ENCODE data around the gene CES5A. TPM values are rescaled to one million over a fixed set of nuclear protein-coding genes. Genes with fewer than 3 reads are reported as not detected.

The CES5A gene
- total RNA-seq, 1 experiment from 2014 or later: not detected

DNA sequence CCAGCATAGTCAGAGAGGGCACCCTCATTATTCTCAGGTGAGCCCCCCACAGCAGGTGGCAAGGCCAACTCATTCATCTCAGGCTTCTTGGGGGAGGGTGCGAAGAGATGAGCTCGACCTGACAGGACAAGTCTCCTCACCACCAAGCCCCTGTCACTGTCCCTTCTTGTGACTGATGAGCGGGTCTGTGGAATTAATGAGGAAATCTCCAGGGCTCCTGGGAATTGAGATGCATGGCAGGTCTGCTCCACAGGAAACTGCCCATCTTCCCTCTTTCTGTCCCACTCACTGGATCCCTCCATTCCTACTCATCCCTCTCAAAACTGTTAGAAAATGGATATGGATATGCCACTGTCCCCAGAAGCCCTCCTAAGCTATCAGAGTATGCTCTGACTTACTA is 32.5 kb upstream of the CES5A start:
- no TSS peak for BruUV-seq (replicated peaks)
- peaks cover 78% of the 10 kb centered on the region for H3K27me3 Mint-ChIP-seq (ENCODE audit: insufficient read depth, unreplicated experiment)
- DNase-seq (ENCODE audit: unreplicated experiment): no peak
- no peaks in the 10 kb centered on the region for H3K4me1 Mint-ChIP-seq (ENCODE audit: insufficient read depth, unreplicated experiment)
- TF ChIP-seq, protein P1, sequence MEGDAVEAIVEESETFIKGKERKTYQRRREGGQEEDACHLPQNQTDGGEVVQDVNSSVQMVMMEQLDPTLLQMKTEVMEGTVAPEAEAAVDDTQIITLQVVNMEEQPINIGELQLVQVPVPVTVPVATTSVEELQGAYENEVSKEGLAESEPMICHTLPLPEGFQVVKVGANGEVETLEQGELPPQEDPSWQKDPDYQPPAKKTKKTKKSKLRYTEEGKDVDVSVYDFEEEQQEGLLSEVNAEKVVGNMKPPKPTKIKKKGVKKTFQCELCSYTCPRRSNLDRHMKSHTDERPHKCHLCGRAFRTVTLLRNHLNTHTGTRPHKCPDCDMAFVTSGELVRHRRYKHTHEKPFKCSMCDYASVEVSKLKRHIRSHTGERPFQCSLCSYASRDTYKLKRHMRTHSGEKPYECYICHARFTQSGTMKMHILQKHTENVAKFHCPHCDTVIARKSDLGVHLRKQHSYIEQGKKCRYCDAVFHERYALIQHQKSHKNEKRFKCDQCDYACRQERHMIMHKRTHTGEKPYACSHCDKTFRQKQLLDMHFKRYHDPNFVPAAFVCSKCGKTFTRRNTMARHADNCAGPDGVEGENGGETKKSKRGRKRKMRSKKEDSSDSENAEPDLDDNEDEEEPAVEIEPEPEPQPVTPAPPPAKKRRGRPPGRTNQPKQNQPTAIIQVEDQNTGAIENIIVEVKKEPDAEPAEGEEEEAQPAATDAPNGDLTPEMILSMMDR (IDR thresholded peaks at IDR 0.05; ENCODE audit: unreplicated experiment): no peak
- ChIA-PET POLR2A (no interaction called here), CTCF (interaction anchor here (0.8 to 2.0 kb wide), 4 partner anchors 26 to 443 kb away, joined by 3 to 6 read pairs (median 4); no protein-coding TSS in a partner anchor)
- peaks cover 21% of the 10 kb centered on the region for H3K9me3 Mint-ChIP-seq (ENCODE audit: unreplicated experiment)
- H3K4me3 Mint-ChIP-seq (ENCODE audit: unreplicated experiment): no peak overlapping the region
- no peaks in the 10 kb centered on the region for H3K36me3 Mint-ChIP-seq (ENCODE audit: insufficient read depth, unreplicated experiment)
- H3K27ac Mint-ChIP-seq (ENCODE audit: low read depth, unreplicated experiment): no peak overlapping the region
- intact Hi-C loops (cut with micrococcal nuclease): no loop called here

DNA sequence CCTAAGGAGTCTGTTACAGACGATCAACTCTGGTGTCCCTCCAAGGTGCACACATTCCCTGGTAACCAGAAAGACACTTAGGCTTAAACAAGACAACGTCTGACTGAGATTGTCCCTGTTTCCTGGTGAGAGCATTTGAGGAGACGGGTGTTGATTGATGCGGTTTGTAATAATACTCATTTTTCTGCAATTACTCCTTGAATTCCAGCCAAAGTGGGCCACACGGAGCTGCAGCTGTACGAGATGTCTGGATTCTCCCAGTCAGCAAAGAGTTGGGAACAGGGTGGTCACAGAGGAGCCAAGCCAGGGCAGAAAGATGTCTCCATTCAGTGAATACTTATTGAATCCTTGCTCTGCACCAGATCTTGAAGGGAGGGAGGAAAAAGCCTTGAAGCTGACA is 30.9 kb upstream of the CES5A start:
- Mint-ChIP-seq H3K4me3 (ENCODE audit: unreplicated experiment) (no peak overlapping the region), H3K9me3 (ENCODE audit: unreplicated experiment) (peaks cover 20% of the 10 kb centered on the region), H3K27ac (ENCODE audit: low read depth, unreplicated experiment) (no peak overlapping the region), H3K27me3 (ENCODE audit: insufficient read depth, unreplicated experiment) (peaks cover 68% of the 10 kb centered on the region), H3K4me1 (ENCODE audit: insufficient read depth, unreplicated experiment) (no peaks in the 10 kb centered on the region), H3K36me3 (ENCODE audit: insufficient read depth, unreplicated experiment) (no peaks in the 10 kb centered on the region)
- no peak for DNase-seq (ENCODE audit: unreplicated experiment)
- BruUV-seq (replicated peaks): no TSS peak
- POLR2A ChIA-PET: no interaction called here
- intact Hi-C loops (cut with micrococcal nuclease): no loop called here
- CTCF ChIA-PET: interaction anchor here (1.3 kb wide), 1 partner anchor 38 kb away, joined by 3 read pairs; no protein-coding TSS in a partner anchor
- TF ChIP-seq, protein P1 (IDR thresholded peaks at IDR 0.05; ENCODE audit: unreplicated experiment): no peak

DNA sequence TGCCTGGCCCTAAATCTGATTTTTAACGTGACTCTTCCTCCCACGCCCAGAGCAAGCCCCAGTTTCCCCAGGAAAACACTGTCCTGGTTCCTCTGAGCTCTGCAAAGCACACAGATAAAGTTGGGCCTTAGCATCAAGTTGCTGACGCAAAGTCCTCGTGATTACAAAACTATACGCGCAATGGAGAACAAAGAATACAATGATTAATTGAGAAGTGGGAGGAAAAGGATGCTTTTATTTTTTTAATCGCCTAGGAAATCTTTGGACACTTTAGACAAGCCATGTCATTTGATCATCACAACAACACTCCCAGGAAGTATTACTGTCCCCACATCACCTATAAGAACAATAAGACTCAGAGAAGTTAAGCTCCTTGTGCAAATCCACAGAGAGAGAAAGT is 30.5 kb upstream of the CES5A start:
- H3K27ac Mint-ChIP-seq (ENCODE audit: low read depth, unreplicated experiment): no peak overlapping the region
- no peak overlapping the region for H3K4me3 Mint-ChIP-seq (ENCODE audit: unreplicated experiment)
- POLR2A ChIA-PET: interaction anchor here (0.7 kb wide), 1 partner anchor 203 kb away, joined by 3 read pairs; no protein-coding TSS in a partner anchor
- CTCF ChIA-PET: no interaction called here
- no peaks in the 10 kb centered on the region for H3K4me1 Mint-ChIP-seq (ENCODE audit: insufficient read depth, unreplicated experiment)
- H3K9me3 Mint-ChIP-seq (ENCODE audit: unreplicated experiment): peaks cover 16% of the 10 kb centered on the region
- peaks cover 64% of the 10 kb centered on the region for H3K27me3 Mint-ChIP-seq (ENCODE audit: insufficient read depth, unreplicated experiment)
- TF ChIP-seq, protein P1 (IDR thresholded peaks at IDR 0.05; ENCODE audit: unreplicated experiment): no peak
- H3K36me3 Mint-ChIP-seq (ENCODE audit: insufficient read depth, unreplicated experiment): no peaks in the 10 kb centered on the region
- no TSS peak for BruUV-seq (replicated peaks)
- intact Hi-C loops (cut with micrococcal nuclease): no loop called here
- DNase-seq (ENCODE audit: unreplicated experiment): no peak

DNA sequence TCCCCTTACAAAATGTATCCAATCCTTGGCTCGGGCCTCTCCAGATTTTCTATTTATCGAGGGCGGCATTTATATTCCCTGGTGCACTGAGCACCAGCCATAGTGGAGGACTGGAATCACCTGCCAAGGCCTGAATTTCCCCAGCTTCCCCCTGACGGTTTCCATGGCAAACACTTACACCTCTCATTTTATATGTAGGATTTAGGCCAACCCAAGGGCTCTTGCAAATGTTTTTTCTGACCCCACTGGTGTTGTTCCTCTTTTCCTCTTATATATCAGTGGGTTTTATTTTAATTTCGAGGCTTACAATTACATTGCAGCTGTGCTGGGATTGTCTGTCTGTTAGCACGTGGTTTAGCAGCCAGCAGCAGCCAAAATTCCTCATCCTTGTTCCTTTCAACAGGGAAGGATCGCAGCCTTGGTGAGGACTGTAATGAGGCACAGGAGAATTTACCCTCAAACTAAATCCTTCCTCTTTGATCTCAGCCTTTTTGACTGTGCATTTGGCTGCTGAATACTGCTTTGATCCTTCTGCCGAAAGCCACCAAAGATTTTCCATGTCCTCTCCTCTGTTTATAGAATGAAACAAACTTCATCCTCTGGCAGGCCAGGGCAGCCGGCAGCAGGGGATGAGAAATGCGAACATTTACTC is 26.5 kb upstream of the CES5A start:
- Mint-ChIP-seq H3K36me3 (ENCODE audit: insufficient read depth, unreplicated experiment) (no peaks in the 10 kb centered on the region), H3K27me3 (ENCODE audit: insufficient read depth, unreplicated experiment) (peaks cover 37% of the 10 kb centered on the region), H3K9me3 (ENCODE audit: unreplicated experiment) (peaks cover 16% of the 10 kb centered on the region), H3K27ac (ENCODE audit: low read depth, unreplicated experiment) (no peak overlapping the region), H3K4me3 (ENCODE audit: unreplicated experiment) (no peak overlapping the region), H3K4me1 (ENCODE audit: insufficient read depth, unreplicated experiment) (no peaks in the 10 kb centered on the region)
- ChIA-PET POLR2A (no interaction called here), CTCF (no interaction called here)
- DNase-seq (ENCODE audit: unreplicated experiment): no peak
- TF ChIP-seq, protein P1 (IDR thresholded peaks at IDR 0.05; ENCODE audit: unreplicated experiment): no peak
- intact Hi-C loops (cut with micrococcal nuclease): no loop called here
- no TSS peak for BruUV-seq (replicated peaks)

Measured in MCF 10A (cell line).